IPS-18a (cell line): ENCODE data around the gene QRSL1.
"Not testable (repeated sequence)": the region's sequence is repeated elsewhere in the genome, so short reads cannot be mapped to it uniquely, and the experiment has no call there.

ENCODE experiments used
- H3K27ac ChIP-seq: one replicate; pipeline ENCODE4 v1.5.1; 2013; ENCODE audit warnings: low read length
- H3K27me3 ChIP-seq: one replicate; pipeline ENCODE4 v1.6.1; 2013; ENCODE audit warnings: mild to moderate bottlenecking, low read length; ENCODE audit not compliant: control insufficient read depth, insufficient read depth
- H3K36me3 ChIP-seq: one replicate; pipeline ENCODE4 v1.6.1; 2013; ENCODE audit warnings: low read depth, low read length; ENCODE audit not compliant: control insufficient read depth
- H3K4me1 ChIP-seq: one replicate; pipeline ENCODE4 v1.6.1; 2013; ENCODE audit warnings: low read depth, low read length; ENCODE audit not compliant: control insufficient read depth
- H3K4me3 ChIP-seq: one replicate; pipeline ENCODE4 v1.5.1; 2013; ENCODE audit warnings: low read length
- H3K9ac ChIP-seq: one replicate; pipeline ENCODE4 v1.6.1; 2013; ENCODE audit warnings: mild to moderate bottlenecking, low read length, moderate library complexity
- H3K9me3 ChIP-seq: one replicate; pipeline ENCODE4 v1.6.1; 2013; ENCODE audit warnings: low read depth, low read length; ENCODE audit not compliant: control insufficient read depth

The QRSL1 gene

DNA sequence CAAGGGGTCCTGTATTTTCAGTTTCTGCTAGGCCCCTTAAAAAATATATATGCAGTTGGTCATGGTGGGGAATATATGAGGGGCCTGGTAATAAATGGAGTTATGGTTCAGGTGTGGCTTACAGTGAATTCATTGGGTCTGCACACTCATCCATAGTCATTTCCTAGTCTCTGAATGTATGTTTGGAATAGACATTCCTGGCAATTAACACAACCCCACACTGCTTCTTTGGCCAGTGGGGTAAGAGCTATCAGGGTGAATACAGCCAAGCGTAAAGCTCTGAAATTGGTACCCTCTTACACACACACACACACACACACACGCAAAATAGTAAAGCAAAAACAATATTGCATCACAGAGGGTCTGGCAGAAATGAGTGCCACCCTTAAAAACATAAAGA, 56.5 kb downstream of the QRSL1 start:
- peaks cover 5% of the 10 kb centered on the region for H3K4me1 ChIP-seq
- no peak overlapping the region for H3K9ac ChIP-seq
- no peaks in the 10 kb centered on the region for H3K9me3 ChIP-seq
- no peaks in the 10 kb centered on the region for H3K36me3 ChIP-seq
- H3K27ac ChIP-seq = no peak overlapping the region
- no peak overlapping the region for H3K4me3 ChIP-seq
- H3K27me3 ChIP-seq = no peaks in the 10 kb centered on the region

- Histone ChIP-seq H3K4me3 (no peak overlapping the region), H3K27me3 (no peaks in the 10 kb centered on the region), H3K9ac (no peak overlapping the region), H3K36me3 (no peaks in the 10 kb centered on the region), H3K4me1 (peaks cover 23% of the 10 kb centered on the region), H3K9me3 (no peaks in the 10 kb centered on the region), H3K27ac (no peak overlapping the region)
Measured at GRCh38 chr6:106688177-106688951, 59.0 kb downstream of the QRSL1 start.

- Histone ChIP-seq H3K27me3 (no peaks in the 10 kb centered on the region), H3K27ac (peak overlapping the region; percentile 14), H3K4me1 (peaks cover 24% of the 10 kb centered on the region), H3K9me3 (no peaks in the 10 kb centered on the region), H3K4me3 (no peak overlapping the region), H3K9ac (peak overlapping the region; percentile 3), H3K36me3 (no peaks in the 10 kb centered on the region)
Measured at GRCh38 chr6:106692112-106692818, 62.9 kb downstream of the QRSL1 start.

DNA sequence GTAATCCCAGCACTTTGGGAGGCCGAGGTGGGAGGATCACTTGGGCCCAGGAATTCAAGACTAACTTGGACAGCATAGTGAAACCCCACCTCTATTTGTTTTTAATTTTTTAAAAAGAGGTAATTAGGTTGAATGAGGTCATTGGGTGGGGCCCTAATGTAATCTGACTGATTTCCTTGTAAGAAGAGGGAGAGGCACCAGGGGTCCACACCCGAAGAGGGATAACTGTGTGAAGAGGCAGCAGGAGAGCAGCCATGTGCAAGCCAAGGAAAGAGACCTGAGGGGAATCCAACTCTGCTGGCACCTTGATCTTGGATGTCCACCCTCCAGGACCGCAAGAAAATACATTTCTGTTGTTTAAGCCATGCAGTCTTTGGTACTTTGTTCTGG, 63.4 kb downstream of the QRSL1 start:
- Histone ChIP-seq H3K27ac (no peak overlapping the region), H3K4me3 (no peak overlapping the region), H3K36me3 (no peaks in the 10 kb centered on the region), H3K4me1 (peaks cover 19% of the 10 kb centered on the region), H3K9me3 (no peaks in the 10 kb centered on the region), H3K9ac (peak overlapping the region; percentile 3), H3K27me3 (no peaks in the 10 kb centered on the region)

DNA sequence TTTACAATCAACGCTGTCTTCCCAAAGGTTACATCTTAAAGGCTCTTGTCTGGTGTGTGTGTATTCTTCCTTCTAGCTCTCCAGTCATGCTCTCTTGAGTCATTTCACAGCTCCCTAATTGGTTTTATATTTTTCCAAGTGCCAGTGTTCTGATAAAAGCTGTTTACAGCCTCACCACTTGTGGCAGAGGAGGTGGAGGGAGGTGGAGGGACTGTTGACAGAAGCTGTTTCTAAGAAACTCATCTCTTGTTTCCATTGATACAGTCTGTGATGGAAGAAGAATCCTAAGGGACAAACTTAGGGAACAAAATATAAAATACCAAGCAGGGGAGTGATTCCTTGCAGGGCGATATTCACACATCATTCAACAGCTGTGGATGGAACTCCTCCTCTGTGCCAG, 64.0 kb downstream of the QRSL1 start:
- H3K36me3 ChIP-seq = no peaks in the 10 kb centered on the region
- H3K9me3 ChIP-seq = no peaks in the 10 kb centered on the region
- H3K9ac ChIP-seq = no peak overlapping the region
- H3K27ac ChIP-seq = no peak overlapping the region
- no peak overlapping the region for H3K4me3 ChIP-seq
- H3K27me3 ChIP-seq = no peaks in the 10 kb centered on the region
- H3K4me1 ChIP-seq = peaks cover 19% of the 10 kb centered on the region

DNA sequence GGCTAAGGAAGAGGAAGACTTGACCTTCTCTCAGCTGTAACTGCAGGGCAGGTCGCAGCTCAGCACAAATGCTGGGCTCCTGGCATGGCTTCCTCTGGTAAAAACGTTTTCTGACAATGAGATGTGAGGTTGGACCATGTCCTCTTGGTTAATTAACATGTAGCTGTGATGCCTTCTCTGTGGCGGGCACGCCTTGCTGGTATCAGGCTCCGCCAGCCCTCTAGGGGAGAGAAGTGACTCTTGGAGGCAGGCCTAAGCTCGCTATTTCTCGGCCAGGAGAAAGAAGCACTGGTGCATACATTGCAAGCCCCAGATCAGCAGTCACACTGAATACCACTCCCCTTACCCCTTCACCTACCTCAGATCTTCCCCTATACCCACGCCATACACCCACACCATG, 65.0 kb downstream of the QRSL1 start:
- H3K4me3 ChIP-seq = no peak overlapping the region
- no peaks in the 10 kb centered on the region for H3K9me3 ChIP-seq
- H3K27ac ChIP-seq = no peak overlapping the region
- no peak overlapping the region for H3K9ac ChIP-seq
- peaks cover 19% of the 10 kb centered on the region for H3K4me1 ChIP-seq
- H3K36me3 ChIP-seq = no peaks in the 10 kb centered on the region
- H3K27me3 ChIP-seq = no peaks in the 10 kb centered on the region

- Histone ChIP-seq H3K9me3 (peaks cover 7% of the 10 kb centered on the region), H3K27ac (no peak overlapping the region), H3K9ac (no peak overlapping the region), H3K27me3 (no peaks in the 10 kb centered on the region), H3K4me3 (no peak overlapping the region), H3K4me1 (peaks cover 6% of the 10 kb centered on the region), H3K36me3 (no peaks in the 10 kb centered on the region)
Measured at GRCh38 chr6:106700581-106700980, 71.2 kb downstream of the QRSL1 start.

DNA sequence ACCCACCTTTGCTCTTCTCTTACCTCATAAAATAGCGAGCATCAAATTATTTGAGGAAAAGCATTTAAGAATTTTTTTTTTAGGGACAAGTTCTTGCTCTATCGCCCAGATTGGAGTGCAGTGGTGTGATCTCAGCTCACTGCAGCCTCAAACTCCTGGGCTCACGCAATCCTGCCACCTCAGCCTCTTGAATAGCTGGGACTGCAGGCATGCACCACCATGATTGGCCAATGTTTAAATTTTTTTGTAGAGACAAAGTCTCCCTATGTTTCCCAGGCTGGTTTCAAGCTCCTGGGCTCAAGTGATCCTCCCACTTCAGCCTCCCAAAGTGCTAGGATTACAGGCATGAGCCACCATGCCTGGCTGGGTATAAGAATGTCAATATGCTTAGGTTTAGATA, 71.8 kb downstream of the QRSL1 start:
- H3K4me1 ChIP-seq, H3K27me3 ChIP-seq, H3K4me3 ChIP-seq, H3K36me3 ChIP-seq, H3K27ac ChIP-seq, H3K9ac ChIP-seq: not testable (repeated sequence)
- peaks cover 11% of the 10 kb centered on the region for H3K9me3 ChIP-seq

DNA sequence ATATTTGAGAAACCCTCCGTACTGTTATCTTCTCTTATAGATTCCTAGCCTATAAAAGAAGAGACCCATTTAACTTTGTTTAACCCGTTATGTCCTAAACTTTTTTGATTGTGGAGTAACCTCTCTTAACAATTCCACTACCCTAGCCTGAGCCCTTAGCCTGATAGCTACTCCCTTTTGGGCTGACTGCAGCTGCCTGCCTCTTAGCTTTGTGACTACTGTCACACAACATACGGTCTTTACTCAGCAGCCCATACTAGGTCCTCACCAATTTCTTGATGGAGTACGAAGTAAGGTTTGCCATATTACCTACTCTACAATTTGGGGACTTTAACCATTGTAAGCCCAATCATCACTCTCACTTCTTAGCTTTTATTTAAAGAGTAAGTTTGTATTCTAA, 72.7 kb downstream of the QRSL1 start:
- Histone ChIP-seq H3K4me1 (peaks cover 6% of the 10 kb centered on the region), H3K27ac (no peak overlapping the region), H3K27me3 (no peaks in the 10 kb centered on the region), H3K4me3 (no peak overlapping the region), H3K36me3 (no peaks in the 10 kb centered on the region), H3K9me3 (peaks cover 11% of the 10 kb centered on the region), H3K9ac (no peak overlapping the region)

GRCh38 chr6:106702451-106703110, 73.2 kb downstream of the QRSL1 start:
- H3K27ac ChIP-seq = no peak overlapping the region
- H3K9ac ChIP-seq = no peak overlapping the region
- no peak overlapping the region for H3K4me3 ChIP-seq
- peaks cover 11% of the 10 kb centered on the region for H3K9me3 ChIP-seq
- peaks cover 6% of the 10 kb centered on the region for H3K4me1 ChIP-seq
- H3K36me3 ChIP-seq = no peaks in the 10 kb centered on the region
- H3K27me3 ChIP-seq = no peaks in the 10 kb centered on the region

DNA sequence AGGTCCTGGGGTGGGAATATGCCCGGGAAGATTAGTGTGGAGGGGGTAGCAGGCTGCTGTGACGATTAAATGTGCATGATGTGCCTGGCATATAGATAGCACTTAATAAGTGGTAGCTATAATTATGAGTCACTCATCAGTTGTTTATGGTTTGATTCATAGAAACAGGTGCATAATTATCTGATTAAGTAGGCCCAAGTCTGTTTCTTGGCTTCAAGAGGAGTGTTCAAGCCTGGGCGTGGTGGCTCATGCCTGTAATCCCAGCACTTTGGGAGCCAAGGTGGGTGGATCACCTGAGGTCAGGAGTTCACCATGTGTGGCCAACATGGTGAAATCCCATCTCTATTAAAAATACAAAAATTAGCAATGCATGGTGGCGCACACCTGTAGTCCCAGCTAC, 74.9 kb downstream of the QRSL1 start:
- Histone ChIP-seq H3K4me3 (no peak overlapping the region), H3K27ac (no peak overlapping the region), H3K36me3 (no peaks in the 10 kb centered on the region), H3K27me3 (no peaks in the 10 kb centered on the region), H3K9ac (no peak overlapping the region), H3K4me1 (peaks cover 6% of the 10 kb centered on the region), H3K9me3 (peaks cover 11% of the 10 kb centered on the region)
